ENCODE results near the gene APMAP. TPM values are rescaled to one million over a fixed set of nuclear protein-coding genes. Genes with fewer than 3 reads are reported as not detected.

APMAP gene
- total RNA-seq, 2 donors from 2014 or later, result 109 to 206 TPM

- Mint-ChIP-seq H3K9me3 (no peaks in the 10 kb centered on the region), H3K4me3 (no peak overlapping the region), H3K27me3 (no peaks in the 10 kb centered on the region), H3K36me3 (peaks cover 62% of the 10 kb centered on the region), H3K4me1 (ENCODE audit: low read depth in 2 of 2) (peaks cover 51 to 60% of the 10 kb centered on the region in 2 donors), H3K27ac (peak overlapping the region; percentile 22 to 32)
- ATAC-seq, result no peak
- no peak for DNase-seq (ENCODE audit: low spot score)
Observed at GRCh38 chr20:24969186-24970029, 23.1 kb downstream of the APMAP start.

DNA sequence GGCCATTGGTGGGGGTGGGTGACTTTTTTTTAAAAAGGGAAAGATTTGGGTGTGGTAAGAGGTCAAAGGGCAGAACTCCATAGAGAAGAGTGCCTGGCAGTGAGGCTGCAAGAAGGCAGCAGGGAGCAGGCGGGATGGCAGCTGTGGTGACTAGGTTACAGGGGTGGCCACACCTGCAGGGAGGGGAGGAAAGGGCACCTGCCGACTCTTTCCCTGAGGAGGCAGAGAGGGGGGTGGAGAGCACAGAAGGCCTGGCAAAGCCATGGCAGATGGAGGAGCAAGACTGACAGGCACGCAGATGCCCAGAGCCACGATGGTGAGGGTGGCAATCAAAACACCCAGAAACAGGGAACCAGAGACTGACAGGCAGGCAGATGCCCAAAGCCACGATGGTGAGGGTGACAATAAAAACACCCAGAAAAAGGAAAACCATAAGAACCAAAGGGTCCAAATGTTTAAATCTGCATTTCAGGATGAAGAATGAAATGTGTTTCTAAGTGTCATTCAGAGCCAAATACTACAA, 24.2 kb downstream of the APMAP start:
- no peaks in the 10 kb centered on the region for H3K27me3 Mint-ChIP-seq
- no peaks in the 10 kb centered on the region for H3K9me3 Mint-ChIP-seq
- DNase-seq (ENCODE audit: low spot score), result no peak
- no peak overlapping the region for H3K4me3 Mint-ChIP-seq
- ATAC-seq, result no peak
- peaks cover 56% of the 10 kb centered on the region for H3K36me3 Mint-ChIP-seq
- peaks cover 48 to 54% of the 10 kb centered on the region in 2 donors for H3K4me1 Mint-ChIP-seq (ENCODE audit: low read depth in 2 of 2)
- peak overlapping the region; percentile 64 to 80 for H3K27ac Mint-ChIP-seq

GRCh38 chr20:24966317-24967012, 26.1 kb downstream of the APMAP start:
- Mint-ChIP-seq H3K36me3 (peaks cover 62% of the 10 kb centered on the region), H3K27me3 (no peaks in the 10 kb centered on the region), H3K4me3 (no peak overlapping the region), H3K27ac (peak overlapping the region; percentile 95 to 97), H3K4me1 (ENCODE audit: low read depth in 2 of 2) (peaks cover 63 to 70% of the 10 kb centered on the region in 2 donors), H3K9me3 (no peaks in the 10 kb centered on the region)
- DNase-seq (ENCODE audit: low spot score) (no peak), ATAC-seq (no peak)

DNA sequence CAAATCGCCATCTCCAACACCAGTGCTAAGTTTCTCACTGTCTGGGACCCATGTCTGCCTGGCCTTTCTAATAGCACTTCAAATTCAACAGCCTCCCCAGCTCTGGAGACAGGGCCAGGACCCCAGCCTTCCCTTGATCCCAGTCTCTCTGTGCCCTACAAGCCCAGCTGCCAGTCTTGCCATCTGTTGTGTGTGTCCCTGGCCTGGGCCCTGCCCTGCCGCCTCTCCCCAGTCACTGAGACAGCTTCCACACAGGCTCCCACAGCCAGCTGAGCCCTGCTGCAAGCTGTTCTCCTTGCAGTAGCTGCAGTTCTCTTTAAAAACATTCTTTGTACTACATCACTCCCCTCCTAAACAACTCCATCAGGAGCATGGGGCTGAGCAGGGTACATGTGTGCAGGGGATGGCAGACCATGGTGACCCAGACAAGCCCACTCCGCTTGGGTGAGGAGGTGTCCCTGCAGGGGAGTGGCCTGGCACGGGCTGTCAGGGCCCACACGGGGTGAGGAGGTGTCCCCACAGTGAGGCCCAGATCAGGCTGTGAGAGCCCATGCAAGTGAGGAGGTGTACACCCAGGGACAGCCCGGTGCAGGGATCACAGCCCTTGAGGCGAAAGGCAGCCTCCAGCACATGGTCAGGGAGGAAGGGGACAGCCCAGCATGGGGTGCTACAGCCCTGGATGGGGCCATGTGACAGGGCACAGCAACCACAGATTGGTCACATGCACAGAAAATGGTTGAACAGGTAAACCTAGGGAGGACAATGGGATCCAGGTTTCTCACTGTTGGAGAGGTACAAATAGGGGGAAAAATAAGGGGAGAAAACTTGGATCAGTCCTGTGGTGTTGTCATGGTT, 27.3 kb downstream of the APMAP start:
- Mint-ChIP-seq H3K36me3 (peaks cover 55% of the 10 kb centered on the region), H3K4me1 (ENCODE audit: low read depth in 2 of 2) (peaks cover 68 to 74% of the 10 kb centered on the region in 2 donors), H3K27me3 (no peaks in the 10 kb centered on the region), H3K9me3 (no peaks in the 10 kb centered on the region), H3K27ac (peak overlapping the region; percentile 95 to 97), H3K4me3 (peak overlapping the region; percentile 47)
- ATAC-seq, result no peak
- DNase-seq (ENCODE audit: low spot score), result no peak

GRCh38 chr20:24964506-24964840, 28.1 kb downstream of the APMAP start:
- peaks cover 49% of the 10 kb centered on the region for H3K36me3 Mint-ChIP-seq
- DNase-seq (ENCODE audit: low spot score) (no peak), ATAC-seq (no peak)
- H3K4me3 Mint-ChIP-seq, result peak overlapping the region; percentile 47
- H3K9me3 Mint-ChIP-seq, result no peaks in the 10 kb centered on the region
- peak overlapping the region; percentile 95 to 97 for H3K27ac Mint-ChIP-seq
- H3K27me3 Mint-ChIP-seq, result no peaks in the 10 kb centered on the region
- H3K4me1 Mint-ChIP-seq (ENCODE audit: low read depth in 2 of 2), result peaks cover 76 to 77% of the 10 kb centered on the region in 2 donors

GRCh38 chr20:24963672-24964505, 28.7 kb downstream of the APMAP start:
- H3K4me3 Mint-ChIP-seq, result no peak overlapping the region
- H3K27me3 Mint-ChIP-seq, result no peaks in the 10 kb centered on the region
- peak overlapping the region; percentile 95 to 97 for H3K27ac Mint-ChIP-seq
- H3K4me1 Mint-ChIP-seq (ENCODE audit: low read depth in 2 of 2), result peaks cover 79 to 82% of the 10 kb centered on the region in 2 donors
- no peaks in the 10 kb centered on the region for H3K9me3 Mint-ChIP-seq
- DNase-seq (ENCODE audit: low spot score), result no peak
- ATAC-seq, result no peak
- H3K36me3 Mint-ChIP-seq, result peaks cover 49% of the 10 kb centered on the region

- Mint-ChIP-seq H3K4me1 (ENCODE audit: low read depth in 2 of 2) (peaks cover 74 to 75% of the 10 kb centered on the region in 2 donors), H3K4me3 (peak overlapping the region; percentile 62), H3K27ac (peak overlapping the region; percentile 95 to 97), H3K36me3 (peaks cover 38% of the 10 kb centered on the region), H3K27me3 (no peaks in the 10 kb centered on the region), H3K9me3 (no peaks in the 10 kb centered on the region)
- ATAC-seq, result no peak
- no peak for DNase-seq (ENCODE audit: low spot score)
Observed at GRCh38 chr20:24962510-24962909, 30.0 kb downstream of the APMAP start.

DNA sequence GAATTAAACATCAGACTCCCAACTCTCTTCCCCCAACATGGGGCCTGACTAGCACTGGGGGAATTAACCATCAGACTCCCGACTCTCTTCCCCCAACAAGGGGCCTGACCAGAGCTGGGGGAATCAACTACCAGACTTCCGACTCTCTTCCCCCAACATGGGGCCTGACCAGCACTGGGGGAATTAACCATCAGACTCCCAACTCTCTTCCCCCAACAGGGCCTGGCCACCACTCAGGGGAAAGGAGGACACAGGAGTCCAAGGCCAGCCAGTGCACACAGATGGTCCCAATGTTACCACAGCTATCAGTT, 30.4 kb downstream of the APMAP start:
- no peak for DNase-seq (ENCODE audit: low spot score)
- Mint-ChIP-seq H3K27ac (peak overlapping the region; percentile 95 to 97), H3K36me3 (peaks cover 35% of the 10 kb centered on the region)

GRCh38 chr20:24961384-24962181, 31.0 kb downstream of the APMAP start:
- Mint-ChIP-seq H3K9me3 (no peaks in the 10 kb centered on the region), H3K27me3 (no peaks in the 10 kb centered on the region), H3K36me3 (peaks cover 35% of the 10 kb centered on the region), H3K4me3 (peak overlapping the region; percentile 62), H3K4me1 (ENCODE audit: low read depth in 2 of 2) (peaks cover 74 to 76% of the 10 kb centered on the region in 2 donors), H3K27ac (peak overlapping the region; percentile 95 to 97)
- DNase-seq (ENCODE audit: low spot score), result peak; percentile 51
- ATAC-seq, result no peak

More for the DNA sequence above, 30.4 kb downstream of the APMAP start:
- no peaks in the 10 kb centered on the region for H3K27me3 Mint-ChIP-seq
- H3K4me1 Mint-ChIP-seq (ENCODE audit: low read depth in 2 of 2), result peaks cover 74 to 75% of the 10 kb centered on the region in 2 donors
- H3K4me3 Mint-ChIP-seq, result peak overlapping the region; percentile 62
- no peaks in the 10 kb centered on the region for H3K9me3 Mint-ChIP-seq
- ATAC-seq, result no peak

DNA sequence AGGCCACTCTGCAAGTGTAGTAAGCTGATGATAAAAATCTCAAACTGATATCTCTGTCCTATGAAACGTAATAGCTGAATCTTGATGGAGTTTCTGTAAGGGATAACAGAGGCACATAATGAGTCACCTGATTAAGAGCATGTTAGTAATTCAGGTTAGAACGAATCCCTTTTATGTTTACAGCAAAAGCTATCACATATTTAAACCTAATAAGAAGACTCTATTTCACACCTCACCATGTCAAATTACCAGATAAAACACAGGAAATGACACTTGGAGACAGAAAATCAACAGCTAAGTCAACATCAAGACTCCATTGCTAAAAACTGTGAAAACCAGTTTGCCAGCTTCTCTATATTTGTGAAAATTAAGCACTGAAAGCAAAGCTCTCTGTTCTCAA, 31.7 kb downstream of the APMAP start:
- ATAC-seq (peak; percentile 58 to 71), DNase-seq (ENCODE audit: low spot score) (no peak)
- H3K4me3 Mint-ChIP-seq, result peak overlapping the region; percentile 62
- H3K4me1 Mint-ChIP-seq (ENCODE audit: low read depth in 2 of 2), result peaks cover 67 to 75% of the 10 kb centered on the region in 2 donors
- H3K27ac Mint-ChIP-seq, result peak overlapping the region; percentile 95 to 97
- H3K9me3 Mint-ChIP-seq, result no peaks in the 10 kb centered on the region
- H3K27me3 Mint-ChIP-seq, result no peaks in the 10 kb centered on the region
- peaks cover 29% of the 10 kb centered on the region for H3K36me3 Mint-ChIP-seq

GRCh38 chr20:24960302-24960801, 32.2 kb downstream of the APMAP start:
- H3K27ac Mint-ChIP-seq, result peak overlapping the region; percentile 95 to 97
- no peaks in the 10 kb centered on the region for H3K9me3 Mint-ChIP-seq
- ATAC-seq (no peak), DNase-seq (ENCODE audit: low spot score) (no peak)
- no peaks in the 10 kb centered on the region for H3K27me3 Mint-ChIP-seq
- peak overlapping the region; percentile 83 for H3K4me3 Mint-ChIP-seq
- H3K4me1 Mint-ChIP-seq (ENCODE audit: low read depth in 2 of 2), result peaks cover 67 to 75% of the 10 kb centered on the region in 2 donors
- peaks cover 24% of the 10 kb centered on the region for H3K36me3 Mint-ChIP-seq
